Gastrocnemius medialis (tissue), 4 donors: ENCODE data around the gene TMTC2. TPM values are rescaled to one million over a fixed set of nuclear protein-coding genes. Genes with fewer than 3 reads are reported as not detected.

Source experiments
- ATAC-seq, 2 donors: fragments of 150-250 bp; one replicate each; pipeline ENCODE4 v1.9.1; 2016
- DNase-seq, 2 donors: peaks; one replicate each; pipeline ENCODE4 v3.0.0-alpha.2; 2019
- H3K27ac ChIP-seq, 4 donors: fragments of 200-600 bp; sonication (generic); 1 replicate in 1 of 4; 2 replicates in 3 of 4; pipeline ENCODE4 v1.5.1; 2016 to 2018; ENCODE audit warnings: mild to moderate bottlenecking in 2 of 4, moderate library complexity in 1 of 4
- H3K27me3 ChIP-seq, 3 donors: fragments of 200-600 bp; sonication (generic) in 2 of 3; 1 replicate in 1 of 3; 2 replicates in 2 of 3; pipeline versions ENCODE4 v1.5.1 to v1.6.0; 2016 to 2019; ENCODE audit warnings: mild to moderate bottlenecking in 1 of 3, moderate library complexity in 1 of 3
- H3K36me3 ChIP-seq, 2 donors: fragments of 200-600 bp; sonication (generic) in 1 of 2; one replicate each; pipeline ENCODE4 v1.5.1; 2017 to 2018
- H3K4me1 ChIP-seq, 2 donors: fragments of 200-600 bp; sonication (generic) in 1 of 2; one replicate each; pipeline ENCODE4 v1.5.1; 2016 to 2017; ENCODE audit warnings: mild to moderate bottlenecking in 2 of 2
- H3K4me3 ChIP-seq, 4 donors: fragments of 200-600 bp; sonication (generic) in 3 of 4; 1 replicate in 1 of 4; 2 replicates in 3 of 4; pipeline ENCODE4 v1.5.1; 2016 to 2019; ENCODE audit warnings: mild to moderate bottlenecking in 2 of 4
- H3K9me3 ChIP-seq, 3 donors: fragments of 200-600 bp; sonication (generic) in 2 of 3; 1 replicate in 1 of 3; 2 replicates in 2 of 3; pipeline ENCODE4 v1.5.1; 2016 to 2019
- CTCF ChIP-seq, 5 experiments: fragments of 450-650 bp in 3 of 5; fragments of 200-600 bp in 2 of 5; sonication (generic) in 2 of 5; IDR thresholded peaks in 4 of 5; conservative IDR thresholded peaks in 1 of 5; 1 replicate in 4 of 5; 2 replicates in 1 of 5; pipeline ENCODE4 v1.5.1; 2016 to 2019; ENCODE audit warnings: antibody characterized with exemption in 5 of 5, mild to moderate bottlenecking in 3 of 5, moderate library complexity in 3 of 5
- POLR2A ChIP-seq, 2 donors: fragments of 450-650 bp; IDR thresholded peaks; one replicate each; pipeline ENCODE4 v1.6.1; 2017; ENCODE audit warnings: antibody characterized with exemption in 2 of 2, mild to moderate bottlenecking in 2 of 2, moderate library complexity in 2 of 2
- in situ Hi-C, 4 donors: fragments of 200-750 bp; cut with MboI; loops; one replicate each; pipeline versions ENCODE4 v1.15.0 to v1.8.0; 2017; ENCODE audit warnings: low sequenced_read_pairs in 4 of 4
- intact Hi-C: fragments of 100-400 bp; cut with DNase I; formaldehyde crosslinking; loops from one replicate; pipeline ENCODE4 v1.15.1; 2023; ENCODE audit warnings: low total_unique reads
- total RNA-seq, 4 donors: library from RNA; depleted of rRNA; stranded (reverse); fragments of >200 nt; gene quantifications; one replicate each; pipeline versions ENCODE4 v1.1.0 to v1.2.3, GENCODE V29; 2016

The TMTC2 gene
- total RNA-seq, 4 donors from 2014 or later: 1.6 to 2.5 (median 1.9) TPM

- in situ Hi-C loops (no loop called here), intact Hi-C loops (no loop called here)
- Histone ChIP-seq H3K27ac (no peak overlapping the region), H3K27me3 (no peaks in the 10 kb centered on the region), H3K36me3 (no peaks in the 10 kb centered on the region), H3K4me3 (no peak overlapping the region), H3K9me3 (no peaks in the 10 kb centered on the region), H3K4me1 (no peaks in the 10 kb centered on the region)
- ATAC-seq (no peak), DNase-seq (no peak)
- no peak for TF ChIP-seq CTCF (IDR thresholded peaks at IDR 0.05 in 4 of 5, conservative IDR thresholded peaks at IDR 0.05 in 1 of 5)
- no peak for TF ChIP-seq POLR2A (IDR thresholded peaks at IDR 0.05)
Observed at GRCh38 chr12:82721726-82722125, 35.0 kb downstream of the TMTC2 start.

- DNase-seq (no peak), ATAC-seq (no peak)
- Histone ChIP-seq H3K27ac (no peak overlapping the region), H3K9me3 (no peaks in the 10 kb centered on the region), H3K4me1 (no peaks in the 10 kb centered on the region), H3K4me3 (no peak overlapping the region), H3K27me3 (no peaks in the 10 kb centered on the region), H3K36me3 (no peaks in the 10 kb centered on the region)
- in situ Hi-C loops: no loop called here
- intact Hi-C loops: no loop called here
- TF ChIP-seq CTCF (IDR thresholded peaks at IDR 0.05 in 4 of 5, conservative IDR thresholded peaks at IDR 0.05 in 1 of 5): no peak
- no peak for TF ChIP-seq POLR2A (IDR thresholded peaks at IDR 0.05)
Observed at GRCh38 chr12:82723093-82723492, 36.4 kb downstream of the TMTC2 start.

- DNase-seq (no peak), ATAC-seq (no peak)
- H3K9me3 ChIP-seq: no peaks in the 10 kb centered on the region
- intact Hi-C loops: no loop called here
- H3K36me3 ChIP-seq: no peaks in the 10 kb centered on the region
- no peaks in the 10 kb centered on the region for H3K4me1 ChIP-seq
- no peak overlapping the region for H3K27ac ChIP-seq
- in situ Hi-C loops: no loop called here
- H3K4me3 ChIP-seq: no peak overlapping the region
- TF ChIP-seq CTCF (IDR thresholded peaks at IDR 0.05 in 4 of 5, conservative IDR thresholded peaks at IDR 0.05 in 1 of 5) (no peak), POLR2A (IDR thresholded peaks at IDR 0.05) (no peak)
- H3K27me3 ChIP-seq: no peaks in the 10 kb centered on the region
Observed at GRCh38 chr12:82723891-82724290, 37.2 kb downstream of the TMTC2 start.

- H3K4me3 ChIP-seq: no peak overlapping the region
- in situ Hi-C loops (no loop called here), intact Hi-C loops (no loop called here)
- DNase-seq: no peak
- no peak for ATAC-seq
- no peaks in the 10 kb centered on the region for H3K36me3 ChIP-seq
- no peaks in the 10 kb centered on the region for H3K9me3 ChIP-seq
- H3K4me1 ChIP-seq: no peaks in the 10 kb centered on the region
- H3K27me3 ChIP-seq: no peaks in the 10 kb centered on the region
- TF ChIP-seq CTCF (IDR thresholded peaks at IDR 0.05 in 4 of 5, conservative IDR thresholded peaks at IDR 0.05 in 1 of 5): no peak
- no peak for TF ChIP-seq POLR2A (IDR thresholded peaks at IDR 0.05)
- H3K27ac ChIP-seq: no peak overlapping the region
Observed at GRCh38 chr12:82725741-82726140, 39.0 kb downstream of the TMTC2 start.

GRCh38 chr12:82727886-82728285, 41.2 kb downstream of the TMTC2 start:
- TF ChIP-seq CTCF (IDR thresholded peaks at IDR 0.05 in 4 of 5, conservative IDR thresholded peaks at IDR 0.05 in 1 of 5): no peak
- TF ChIP-seq POLR2A (IDR thresholded peaks at IDR 0.05): no peak
- ATAC-seq (no peak), DNase-seq (no peak)
- in situ Hi-C loops: no loop called here
- H3K36me3 ChIP-seq: no peaks in the 10 kb centered on the region
- no peaks in the 10 kb centered on the region for H3K27me3 ChIP-seq
- no peaks in the 10 kb centered on the region for H3K9me3 ChIP-seq
- H3K27ac ChIP-seq: no peak overlapping the region
- intact Hi-C loops: no loop called here
- no peak overlapping the region for H3K4me3 ChIP-seq
- no peaks in the 10 kb centered on the region for H3K4me1 ChIP-seq
